ENCODE measurements around the gene ODF2. TPM values are rescaled to one million over a fixed set of nuclear protein-coding genes. Genes with fewer than 3 reads are reported as not detected.

The ODF2 gene
- polyA plus RNA-seq, 1 donor (not counting 4 experiments of a cell fraction or from before 2014, with no cell fraction given): 14.0 TPM

DNA sequence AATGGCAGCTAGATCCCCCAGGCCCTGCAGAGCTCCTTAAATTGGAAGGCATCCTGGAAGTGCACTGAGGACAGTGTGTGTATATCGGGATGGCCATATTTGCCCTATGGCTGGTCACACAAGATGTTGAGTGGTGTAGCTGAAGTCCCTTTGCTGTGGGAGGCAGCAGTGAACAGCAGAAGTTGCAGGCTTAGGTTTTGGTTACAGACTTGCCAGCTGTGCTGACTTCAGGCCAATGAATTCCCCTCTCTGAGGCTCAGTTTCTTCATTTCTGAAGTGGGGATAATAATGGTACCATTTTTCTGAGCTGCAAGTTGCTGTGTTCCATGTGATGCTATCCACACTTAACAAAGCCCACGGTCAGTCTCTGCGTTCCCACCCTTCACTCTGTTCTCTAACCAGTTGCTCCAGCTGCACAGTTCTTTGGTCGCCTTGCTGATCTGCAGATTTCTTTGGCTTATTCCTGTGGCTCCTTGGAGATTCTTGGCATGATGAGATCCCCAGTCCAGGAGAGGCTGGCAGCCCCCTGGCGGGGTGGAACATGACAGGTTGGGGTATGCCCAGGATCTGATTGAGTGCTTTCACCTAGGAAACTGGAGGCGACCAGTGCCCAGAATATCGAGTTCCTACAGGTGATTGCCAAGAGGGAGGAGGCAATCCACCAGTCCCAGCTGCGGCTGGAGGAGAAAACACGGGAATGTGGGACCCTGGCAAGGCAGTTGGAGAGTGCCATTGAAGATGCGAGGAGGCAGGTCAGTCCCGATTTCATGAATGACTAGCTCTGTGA, 42.2 kb downstream of the ODF2 start:
- dilution Hi-C loops (cut with MboI; ENCODE audit: extremely low pct_ligation_motif_present, low sequenced_read_pairs): no loop called here
- peaks cover 20% of the 10 kb centered on the region for H3K4me1 ChIP-seq (ENCODE audit: control insufficient read depth, extremely low read depth, insufficient read depth, low read length)

DNA sequence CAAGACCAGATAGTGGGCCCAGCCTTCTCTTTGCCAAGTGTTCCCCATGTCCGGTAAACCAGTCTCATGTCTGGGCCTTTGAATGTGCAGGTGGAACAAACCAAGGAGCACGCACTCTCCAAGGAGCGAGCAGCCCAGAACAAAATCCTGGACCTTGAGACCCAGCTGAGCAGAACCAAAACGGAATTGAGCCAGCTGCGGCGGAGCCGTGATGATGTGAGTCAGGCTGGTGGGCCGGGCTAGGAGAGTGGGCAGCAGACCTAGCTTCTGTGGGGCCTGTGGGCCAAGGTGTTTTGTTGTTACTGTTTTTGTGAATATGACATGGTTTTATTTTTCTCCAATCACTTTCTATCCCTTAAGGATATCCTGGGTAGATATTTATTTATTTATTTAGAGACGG, 43.1 kb downstream of the ODF2 start:
- Histone ChIP-seq H3K4me2 (ENCODE audit: control insufficient read depth, extremely low read depth, insufficient read depth, low read depth, low read length) (no peak overlapping the region), H3K36me3 (ENCODE audit: control insufficient read depth in 2 of 2, extremely low read depth in 1 of 2, insufficient read depth in 2 of 2, low read length in 2 of 2) (peaks cover 18 to 52% of the 10 kb centered on the region in 2 experiments), H3K27ac (ENCODE audit: control insufficient read depth, insufficient read depth, low read length) (no peak overlapping the region), H3K27me3 (ENCODE audit: control insufficient read depth, extremely low read depth, insufficient read depth, low read length) (no peaks in the 10 kb centered on the region), H3K4me1 (ENCODE audit: control insufficient read depth, extremely low read depth, insufficient read depth, low read length) (peaks cover 28% of the 10 kb centered on the region), H3K9me1 (ENCODE audit: control insufficient read depth, extremely low read depth, insufficient read depth, low read length) (no peaks in the 10 kb centered on the region), H3K9me3 (ENCODE audit: control insufficient read depth, low read depth, low read length) (no peaks in the 10 kb centered on the region), H4K20me1 (ENCODE audit: control insufficient read depth, extremely low read depth, insufficient read depth, low read length) (no peaks in the 10 kb centered on the region), H3K4me3 (ENCODE audit: control insufficient read depth in 2 of 3, extremely low read depth in 1 of 3, insufficient read depth in 2 of 3, low read depth in 1 of 3, low read length in 3 of 3) (no peak overlapping the region), H3K79me2 (ENCODE audit: control insufficient read depth, insufficient read depth, low read length) (no peaks in the 10 kb centered on the region), H2AFZ (ENCODE audit: control insufficient read depth, low read length) (no peak overlapping the region), H3K9ac (ENCODE audit: control insufficient read depth, extremely low read depth, insufficient read depth, low read length) (no peak overlapping the region)
- no peak for TF ChIP-seq EZH2 (IDR thresholded peaks at IDR 0.05; ENCODE audit: low read length)
- TF ChIP-seq, protein P1, sequence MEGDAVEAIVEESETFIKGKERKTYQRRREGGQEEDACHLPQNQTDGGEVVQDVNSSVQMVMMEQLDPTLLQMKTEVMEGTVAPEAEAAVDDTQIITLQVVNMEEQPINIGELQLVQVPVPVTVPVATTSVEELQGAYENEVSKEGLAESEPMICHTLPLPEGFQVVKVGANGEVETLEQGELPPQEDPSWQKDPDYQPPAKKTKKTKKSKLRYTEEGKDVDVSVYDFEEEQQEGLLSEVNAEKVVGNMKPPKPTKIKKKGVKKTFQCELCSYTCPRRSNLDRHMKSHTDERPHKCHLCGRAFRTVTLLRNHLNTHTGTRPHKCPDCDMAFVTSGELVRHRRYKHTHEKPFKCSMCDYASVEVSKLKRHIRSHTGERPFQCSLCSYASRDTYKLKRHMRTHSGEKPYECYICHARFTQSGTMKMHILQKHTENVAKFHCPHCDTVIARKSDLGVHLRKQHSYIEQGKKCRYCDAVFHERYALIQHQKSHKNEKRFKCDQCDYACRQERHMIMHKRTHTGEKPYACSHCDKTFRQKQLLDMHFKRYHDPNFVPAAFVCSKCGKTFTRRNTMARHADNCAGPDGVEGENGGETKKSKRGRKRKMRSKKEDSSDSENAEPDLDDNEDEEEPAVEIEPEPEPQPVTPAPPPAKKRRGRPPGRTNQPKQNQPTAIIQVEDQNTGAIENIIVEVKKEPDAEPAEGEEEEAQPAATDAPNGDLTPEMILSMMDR (optimal IDR thresholded peaks at IDR 0.05 in 1 of 3, IDR thresholded peaks at IDR 0.05 in 1 of 3, conservative IDR thresholded peaks at IDR 0.05 in 1 of 3; ENCODE audit: extremely low read depth in 1 of 3, insufficient read depth in 2 of 3, low read length in 3 of 3): no peak
- dilution Hi-C loops (cut with MboI; ENCODE audit: extremely low pct_ligation_motif_present, low sequenced_read_pairs): no loop called here
- FAIRE-seq (no peak), DNase-seq (ENCODE audit: low read depth, low spot score) (no peak)

More for the DNA sequence above, 42.2 kb downstream of the ODF2 start:
- no peak overlapping the region for H3K9ac ChIP-seq (ENCODE audit: control insufficient read depth, extremely low read depth, insufficient read depth, low read length)
- no peaks in the 10 kb centered on the region for H4K20me1 ChIP-seq (ENCODE audit: control insufficient read depth, extremely low read depth, insufficient read depth, low read length)
- H3K36me3 ChIP-seq (ENCODE audit: control insufficient read depth in 2 of 2, extremely low read depth in 1 of 2, insufficient read depth in 2 of 2, low read length in 2 of 2): peaks cover 21 to 58% of the 10 kb centered on the region in 2 experiments
- DNase-seq (ENCODE audit: low read depth, low spot score) (no peak), FAIRE-seq (no peak)
- no peak overlapping the region for H3K4me3 ChIP-seq (ENCODE audit: control insufficient read depth in 2 of 3, extremely low read depth in 1 of 3, insufficient read depth in 2 of 3, low read depth in 1 of 3, low read length in 3 of 3)
- no peaks in the 10 kb centered on the region for H3K9me1 ChIP-seq (ENCODE audit: control insufficient read depth, extremely low read depth, insufficient read depth, low read length)
- H3K27me3 ChIP-seq (ENCODE audit: control insufficient read depth, extremely low read depth, insufficient read depth, low read length): no peaks in the 10 kb centered on the region
- no peaks in the 10 kb centered on the region for H3K79me2 ChIP-seq (ENCODE audit: control insufficient read depth, insufficient read depth, low read length)
- no peaks in the 10 kb centered on the region for H3K9me3 ChIP-seq (ENCODE audit: control insufficient read depth, low read depth, low read length)
- no peak overlapping the region for H3K4me2 ChIP-seq (ENCODE audit: control insufficient read depth, extremely low read depth, insufficient read depth, low read depth, low read length)
- H3K27ac ChIP-seq (ENCODE audit: control insufficient read depth, insufficient read depth, low read length): no peak overlapping the region
- no peak overlapping the region for H2AFZ ChIP-seq (ENCODE audit: control insufficient read depth, low read length)
- TF ChIP-seq EZH2 (IDR thresholded peaks at IDR 0.05; ENCODE audit: low read length): no peak
- TF ChIP-seq, protein P1 (optimal IDR thresholded peaks at IDR 0.05 in 1 of 3, IDR thresholded peaks at IDR 0.05 in 1 of 3, conservative IDR thresholded peaks at IDR 0.05 in 1 of 3; ENCODE audit: extremely low read depth in 1 of 3, insufficient read depth in 2 of 3, low read length in 3 of 3): no peak

All from keratinocyte (primary cell).